ENCODE results near the gene DHX35.

DNA sequence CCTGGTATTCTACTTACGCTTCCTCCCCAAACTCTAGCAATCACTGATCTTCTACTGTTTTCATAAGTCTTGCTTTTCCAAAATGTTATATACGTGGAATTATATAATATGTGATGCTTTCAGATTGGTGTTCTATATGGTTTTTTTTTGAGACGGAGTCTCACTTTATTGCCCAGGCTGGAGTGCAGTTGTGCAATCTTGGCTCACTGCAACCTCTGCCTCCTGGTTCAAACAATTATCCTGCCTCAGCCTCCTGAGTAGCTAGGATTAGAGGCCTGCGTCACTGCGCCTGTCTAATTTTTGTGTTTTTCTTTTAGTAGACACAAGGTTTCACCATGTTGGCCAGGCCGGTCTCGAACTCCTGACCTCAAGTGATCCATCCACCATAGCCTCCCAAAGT is 46.8 kb upstream of the DHX35 start:
- TF ChIP-seq POLR2A (IDR thresholded peaks at IDR 0.05) = no peak
- TF ChIP-seq, protein P1, sequence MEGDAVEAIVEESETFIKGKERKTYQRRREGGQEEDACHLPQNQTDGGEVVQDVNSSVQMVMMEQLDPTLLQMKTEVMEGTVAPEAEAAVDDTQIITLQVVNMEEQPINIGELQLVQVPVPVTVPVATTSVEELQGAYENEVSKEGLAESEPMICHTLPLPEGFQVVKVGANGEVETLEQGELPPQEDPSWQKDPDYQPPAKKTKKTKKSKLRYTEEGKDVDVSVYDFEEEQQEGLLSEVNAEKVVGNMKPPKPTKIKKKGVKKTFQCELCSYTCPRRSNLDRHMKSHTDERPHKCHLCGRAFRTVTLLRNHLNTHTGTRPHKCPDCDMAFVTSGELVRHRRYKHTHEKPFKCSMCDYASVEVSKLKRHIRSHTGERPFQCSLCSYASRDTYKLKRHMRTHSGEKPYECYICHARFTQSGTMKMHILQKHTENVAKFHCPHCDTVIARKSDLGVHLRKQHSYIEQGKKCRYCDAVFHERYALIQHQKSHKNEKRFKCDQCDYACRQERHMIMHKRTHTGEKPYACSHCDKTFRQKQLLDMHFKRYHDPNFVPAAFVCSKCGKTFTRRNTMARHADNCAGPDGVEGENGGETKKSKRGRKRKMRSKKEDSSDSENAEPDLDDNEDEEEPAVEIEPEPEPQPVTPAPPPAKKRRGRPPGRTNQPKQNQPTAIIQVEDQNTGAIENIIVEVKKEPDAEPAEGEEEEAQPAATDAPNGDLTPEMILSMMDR (IDR thresholded peaks at IDR 0.05) = no peak

All from stomach (tissue), 4 donors.